GM19372 (cell line): Measurements from ENCODE around the gene CDH4.

Source experiments
- ATAC-seq: cut with Tn5 transposase; IDR thresholded peaks from one replicate; pipeline ENCODE4 v1.9.1; 2021; ENCODE audit warnings: mild to moderate bottlenecking, low read depth, moderate library complexity; ENCODE audit not compliant: unreplicated experiment

The CDH4 gene

GRCh38 chr20:61949363-61949713 lies 697.3 kb downstream of the CDH4 start:
- ATAC-seq = no peak

GRCh38 chr20:61949714-61950640 lies 697.9 kb downstream of the CDH4 start:
- ATAC-seq = no peak

GRCh38 chr20:61950641-61951071 lies 698.6 kb downstream of the CDH4 start:
- no peak for ATAC-seq

GRCh38 chr20:61951695-61952533 lies 699.9 kb downstream of the CDH4 start:
- ATAC-seq = no peak

- no peak for ATAC-seq
Observed at GRCh38 chr20:61953037-61954021, 701.3 kb downstream of the CDH4 start.

- ATAC-seq = no peak
Observed at GRCh38 chr20:61954276-61955021, 702.4 kb downstream of the CDH4 start.

GRCh38 chr20:61955668-61956395 lies 703.8 kb downstream of the CDH4 start:
- ATAC-seq = no peak

- no peak for ATAC-seq
Observed at GRCh38 chr20:61956396-61957342, 704.6 kb downstream of the CDH4 start.

- ATAC-seq = no peak
Observed at GRCh38 chr20:61957961-61958715, 706.1 kb downstream of the CDH4 start.

- ATAC-seq = no peak
Observed at GRCh38 chr20:61958773-61959700, 707.0 kb downstream of the CDH4 start.

GRCh38 chr20:61960836-61961235 lies 708.8 kb downstream of the CDH4 start:
- ATAC-seq = no peak

- ATAC-seq = no peak
Observed at GRCh38 chr20:61963149-61963548, 711.1 kb downstream of the CDH4 start.

- no peak for ATAC-seq
Observed at GRCh38 chr20:61963885-61964674, 712.0 kb downstream of the CDH4 start.

- no peak for ATAC-seq
Observed at GRCh38 chr20:61964675-61965605, 712.9 kb downstream of the CDH4 start.
